HEK293T (cell line): ENCODE results near the gene SLC17A4.

Experiments
- CTCF ChIA-PET: fragments of 350-600 bp; formaldehyde crosslinking; extraction: SDS; loops from one replicate; lab custom pipeline; 2021; ENCODE audit warnings: antibody characterized with exemption, inconsistent platforms; lab: Yijun Ruan, JAX
- POLR2A ChIA-PET: fragments of 350-600 bp; formaldehyde crosslinking; extraction: SDS; loops from one replicate; lab custom pipeline; 2020; ENCODE audit warnings: antibody characterized with exemption, inconsistent platforms; lab: Yijun Ruan, JAX
- DNase-seq: peaks from one replicate; pipeline ENCODE4 v3.0.0; 2012; ENCODE audit warnings: mixed read lengths; ENCODE audit errors: extremely low spot score
- ARNT ChIP-seq: fragments of 450-650 bp; IDR thresholded peaks from 2 replicates; pipeline ENCODE4 v1.6.1; 2017; ENCODE audit warnings: mild to moderate bottlenecking
- BHLHE40 ChIP-seq: fragments of 450-650 bp; IDR thresholded peaks from 2 replicates; pipeline ENCODE4 v1.6.1; 2016; ENCODE audit warnings: mild to moderate bottlenecking, moderate library complexity, borderline replicate concordance
- CTBP1 ChIP-seq: fragments of 450-650 bp; IDR thresholded peaks from 2 replicates; pipeline ENCODE4 v1.6.1; 2016; ENCODE audit warnings: borderline replicate concordance
- ELF4 ChIP-seq: fragments of 450-650 bp; IDR thresholded peaks from 2 replicates; pipeline ENCODE4 v1.6.1; 2017; ENCODE audit warnings: antibody characterized with exemption
- FOXA1 ChIP-seq: fragments of 450-650 bp; IDR thresholded peaks from 2 replicates; pipeline ENCODE4 v1.6.1; 2016; ENCODE audit warnings: mild to moderate bottlenecking
- FOXK2 ChIP-seq: fragments of 450-650 bp; IDR thresholded peaks from 2 replicates; pipeline ENCODE4 v1.6.1; 2016; ENCODE audit warnings: mild to moderate bottlenecking
- FOXM1 ChIP-seq: fragments of 450-650 bp; IDR thresholded peaks from 2 replicates; pipeline ENCODE4 v1.6.1; 2017; ENCODE audit warnings: mild to moderate bottlenecking, borderline replicate concordance
- HDGF ChIP-seq: fragments of 450-650 bp; IDR thresholded peaks from 2 replicates; pipeline ENCODE4 v1.6.1; 2017; ENCODE audit warnings: antibody characterized with exemption, borderline replicate concordance
- L3MBTL2 ChIP-seq: fragments of 450-650 bp; conservative IDR thresholded peaks from 2 replicates; pipeline ENCODE4 v1.6.1; 2016; ENCODE audit warnings: mild to moderate bottlenecking
- LEF1 ChIP-seq: fragments of 450-650 bp; IDR thresholded peaks from 2 replicates; pipeline ENCODE4 v1.6.1; 2017; ENCODE audit warnings: mild to moderate bottlenecking, borderline replicate concordance
- NFRKB ChIP-seq: fragments of 450-650 bp; IDR thresholded peaks from 2 replicates; pipeline ENCODE4 v1.6.1; 2016; ENCODE audit warnings: mild to moderate bottlenecking, moderate library complexity
- PKNOX1 ChIP-seq: fragments of 450-650 bp; IDR thresholded peaks from 2 replicates; pipeline ENCODE4 v1.6.1; 2016
- SP1 ChIP-seq: fragments of 450-650 bp; IDR thresholded peaks from 2 replicates; pipeline ENCODE4 v1.6.1; 2017
- SUZ12 ChIP-seq: fragments of 450-650 bp; IDR thresholded peaks from 2 replicates; pipeline ENCODE4 v1.6.1; 2016; ENCODE audit warnings: mild to moderate bottlenecking
- TARDBP ChIP-seq: fragments of 450-650 bp; IDR thresholded peaks from 2 replicates; pipeline ENCODE4 v1.6.1; 2016
- ZNF384 ChIP-seq: fragments of 450-650 bp; IDR thresholded peaks from 2 replicates; pipeline ENCODE4 v1.6.1; 2016

The SLC17A4 gene

GRCh38 chr6:25730907-25731306 is 23.6 kb upstream of the SLC17A4 start:
- no peak for TF ChIP-seq SUZ12
- no peak for TF ChIP-seq CTBP1
- no peak for TF ChIP-seq FOXK2
- TF ChIP-seq HDGF: no peak
- no peak for TF ChIP-seq SP1
- TF ChIP-seq PKNOX1: no peak
- TF ChIP-seq FOXM1: no peak
- TF ChIP-seq ARNT: no peak
- no peak for TF ChIP-seq BHLHE40
- TF ChIP-seq ZNF384: no peak
- TF ChIP-seq LEF1: no peak
- DNase-seq: no peak
- POLR2A ChIA-PET: no interaction called here
- CTCF ChIA-PET: no interaction called here

GRCh38 chr6:25731721-25732120 is 22.8 kb upstream of the SLC17A4 start:
- ChIA-PET CTCF (interaction anchor here (0.6 kb wide), 1 partner anchor 210 kb away, joined by 3 read pairs; no protein-coding TSS in a partner anchor), POLR2A (no interaction called here)
- TF ChIP-seq SP1 (no peak), CTBP1 (no peak), ARNT (no peak), FOXA1 (no peak), L3MBTL2 (no peak), HDGF (no peak), NFRKB (no peak), PKNOX1 (no peak), LEF1 (no peak), SUZ12 (no peak), FOXM1 (no peak), TARDBP (no peak), BHLHE40 (no peak), FOXK2 (no peak), ELF4 (no peak)
- no peak for DNase-seq

- DNase-seq: no peak
- ChIA-PET POLR2A (no interaction called here), CTCF (interaction anchor here (0.6 kb wide), 1 partner anchor 209 kb away, joined by 3 read pairs; no protein-coding TSS in a partner anchor)
- TF ChIP-seq SUZ12: no peak
- TF ChIP-seq FOXK2: no peak
- no peak for TF ChIP-seq ZNF384
- TF ChIP-seq ELF4: no peak
Measured at GRCh38 chr6:25732468-25733198, 21.9 kb upstream of the SLC17A4 start.

GRCh38 chr6:25735261-25735660 is 19.3 kb upstream of the SLC17A4 start:
- DNase-seq: no peak
- POLR2A ChIA-PET: no interaction called here
- CTCF ChIA-PET: no interaction called here
- no peak for TF ChIP-seq ARNT
- no peak for TF ChIP-seq ZNF384
- TF ChIP-seq PKNOX1: no peak
- no peak for TF ChIP-seq BHLHE40
- TF ChIP-seq FOXK2: no peak
- TF ChIP-seq SP1: no peak

GRCh38 chr6:25743868-25744267 is 10.7 kb upstream of the SLC17A4 start:
- ChIA-PET POLR2A (no interaction called here), CTCF (no interaction called here)
- DNase-seq: no peak
- TF ChIP-seq FOXA1: no peak
- no peak for TF ChIP-seq CTBP1
- TF ChIP-seq FOXM1: no peak
- TF ChIP-seq PKNOX1: no peak
- TF ChIP-seq HDGF: no peak
- no peak for TF ChIP-seq ARNT
- TF ChIP-seq FOXK2: no peak
- TF ChIP-seq NFRKB: no peak
- TF ChIP-seq SUZ12: no peak
- TF ChIP-seq L3MBTL2: no peak
- TF ChIP-seq LEF1: no peak
- no peak for TF ChIP-seq TARDBP
- TF ChIP-seq ELF4: no peak
- no peak for TF ChIP-seq SP1

- ChIA-PET CTCF (no interaction called here), POLR2A (no interaction called here)
- DNase-seq: no peak
- TF ChIP-seq SUZ12 (no peak), L3MBTL2 (no peak), SP1 (no peak), NFRKB (no peak), TARDBP (no peak), ARNT (no peak), ZNF384 (no peak), CTBP1 (no peak), BHLHE40 (no peak), LEF1 (no peak), FOXA1 (no peak), FOXK2 (no peak), FOXM1 (no peak), HDGF (no peak), PKNOX1 (no peak), ELF4 (no peak)
Measured at GRCh38 chr6:25745836-25746235, 8.7 kb upstream of the SLC17A4 start.
